H1 (cell line): ENCODE data around the gene RPS15. TPM values are rescaled to one million over a fixed set of nuclear protein-coding genes. Genes with fewer than 3 reads are reported as not detected.

Experiments used
- RXRA ChIP-seq: IDR thresholded peaks from 2 replicates; pipeline ENCODE4 v1.6.1; 2011; ENCODE audit warnings: low read depth, mild to moderate bottlenecking, low read length, moderate library complexity; ENCODE audit not compliant: insufficient read depth
- SIX5 ChIP-seq: IDR thresholded peaks from 2 replicates; pipeline ENCODE4 v1.6.1; 2011; ENCODE audit warnings: mild to moderate bottlenecking, low read depth, low read length
- TAF7 ChIP-seq: optimal IDR thresholded peaks from 2 replicates; pipeline ENCODE3; 2011; ENCODE audit warnings: low read depth, mild to moderate bottlenecking, inconsistent platforms, low read length, moderate library complexity, borderline replicate concordance
- polyA plus RNA-seq, 7 experiments: library from polyadenylated mRNA; depleted of rRNA in 3 of 7; stranded (reverse) in 5 of 7; unstranded in 2 of 7; fragments of >200 nt in 5 of 7; fragments of 200-250 nt in 2 of 7; gene quantifications; 1 replicate in 5 of 7; 2 replicates in 1 of 7; 4 replicates in 1 of 7; pipeline versions ENCODE4 v1.2.1 to v1.2.3, GENCODE V29; 2011 to 2013; ENCODE audit warnings: missing spikeins in 2 of 7, mixed read lengths in 2 of 7
- total RNA-seq: library from RNA; stranded (reverse); fragmentation: NEBNext Ultra II Directional; extraction: Animal tissue kit (Norgen Biotek cat#: 25700); gene quantifications from 2 replicates; pipeline ENCODE4 v1.2.1, GENCODE V29; 2021

The RPS15 gene
- total and polyA plus RNA-seq, 2 of the 8 experiments (the other 6 are each of a cell fraction or from before 2014, with no cell fraction given), result 1,562 to 3,890 TPM

DNA sequence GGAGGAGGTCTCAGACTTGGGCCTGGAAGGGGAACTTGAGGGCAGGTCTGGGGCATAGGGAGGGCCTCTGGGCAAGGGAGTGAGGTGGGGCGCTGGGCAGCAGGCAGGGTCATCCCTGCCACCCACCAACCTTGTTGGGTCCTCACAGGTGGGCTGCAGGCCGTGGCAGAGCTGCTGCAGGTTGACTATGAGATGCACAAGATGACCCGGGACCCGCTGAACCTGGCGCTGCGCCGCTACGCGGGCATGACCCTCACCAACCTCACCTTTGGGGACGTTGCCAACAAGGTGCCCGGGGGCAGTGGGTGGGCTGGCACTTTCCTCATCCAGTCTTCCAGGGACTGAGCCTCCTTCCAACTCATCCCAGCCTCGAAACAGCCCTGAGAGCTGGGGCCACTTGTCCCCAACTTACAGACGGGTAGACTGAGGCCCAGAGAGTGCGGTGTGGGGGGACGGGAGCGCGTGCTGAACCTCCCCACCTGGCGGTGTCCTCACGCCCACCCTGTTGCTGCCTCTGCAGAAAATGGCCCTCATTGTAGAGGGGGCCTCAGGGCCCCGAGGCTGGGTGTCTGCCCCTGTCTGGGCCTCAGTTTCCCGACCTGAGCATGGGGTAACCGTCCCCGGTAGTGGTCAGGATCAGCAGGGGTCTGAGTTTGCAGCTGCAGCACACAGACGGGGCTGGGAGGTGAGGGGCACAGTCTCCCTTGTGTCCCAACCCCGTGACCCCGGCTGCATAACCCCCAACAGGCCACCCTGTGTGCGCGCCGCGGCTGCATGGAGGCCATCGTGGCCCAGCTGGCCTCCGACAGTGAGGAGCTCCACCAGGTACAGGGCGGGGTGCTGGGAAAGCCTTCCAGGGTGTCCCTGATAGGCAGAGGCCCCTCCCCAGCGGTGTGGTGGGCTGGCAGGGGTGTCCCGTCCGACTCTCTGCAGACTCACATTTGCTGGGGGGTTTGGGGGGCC lies 22.1 kb downstream of the RPS15 start (continued):
- TF ChIP-seq SIX5 (no peak), RXRA (no peak), TAF7 (no peak)
